ENCODE results near the gene MROH7. TPM values are rescaled to one million over a fixed set of nuclear protein-coding genes. Genes with fewer than 3 reads are reported as not detected.

MROH7 gene
- total RNA-seq, 2 experiments from 2014 or later, result 0.11 TPM; not detected in 1

GRCh38 chr1:54603241-54603640 lies 38.3 kb upstream of the MROH7 start:
- no peak for ATAC-seq
- CTCF ChIA-PET, result no interaction called here
- no peaks in the 10 kb centered on the region for H3K9me3 Mint-ChIP-seq
- TF ChIP-seq, protein P1, sequence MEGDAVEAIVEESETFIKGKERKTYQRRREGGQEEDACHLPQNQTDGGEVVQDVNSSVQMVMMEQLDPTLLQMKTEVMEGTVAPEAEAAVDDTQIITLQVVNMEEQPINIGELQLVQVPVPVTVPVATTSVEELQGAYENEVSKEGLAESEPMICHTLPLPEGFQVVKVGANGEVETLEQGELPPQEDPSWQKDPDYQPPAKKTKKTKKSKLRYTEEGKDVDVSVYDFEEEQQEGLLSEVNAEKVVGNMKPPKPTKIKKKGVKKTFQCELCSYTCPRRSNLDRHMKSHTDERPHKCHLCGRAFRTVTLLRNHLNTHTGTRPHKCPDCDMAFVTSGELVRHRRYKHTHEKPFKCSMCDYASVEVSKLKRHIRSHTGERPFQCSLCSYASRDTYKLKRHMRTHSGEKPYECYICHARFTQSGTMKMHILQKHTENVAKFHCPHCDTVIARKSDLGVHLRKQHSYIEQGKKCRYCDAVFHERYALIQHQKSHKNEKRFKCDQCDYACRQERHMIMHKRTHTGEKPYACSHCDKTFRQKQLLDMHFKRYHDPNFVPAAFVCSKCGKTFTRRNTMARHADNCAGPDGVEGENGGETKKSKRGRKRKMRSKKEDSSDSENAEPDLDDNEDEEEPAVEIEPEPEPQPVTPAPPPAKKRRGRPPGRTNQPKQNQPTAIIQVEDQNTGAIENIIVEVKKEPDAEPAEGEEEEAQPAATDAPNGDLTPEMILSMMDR (IDR thresholded peaks at IDR 0.05), result no peak
- H3K4me1 Mint-ChIP-seq (ENCODE audit: low read depth), result peaks cover 11% of the 10 kb centered on the region
- no peak overlapping the region for H3K27ac Mint-ChIP-seq
- DNase-seq, result no peak
- no peak overlapping the region for H3K4me3 Mint-ChIP-seq
- no peaks in the 10 kb centered on the region for H3K36me3 Mint-ChIP-seq (ENCODE audit: low read depth)
- no peaks in the 10 kb centered on the region for H3K27me3 Mint-ChIP-seq
- POLR2A ChIA-PET, result no interaction called here
- intact Hi-C loops (cut with micrococcal nuclease), result no loop called here

- ChIA-PET CTCF (no interaction called here), POLR2A (no interaction called here)
- H3K27ac Mint-ChIP-seq, result peak overlapping the region; percentile 16
These were observed 37.5 kb upstream of the MROH7 start for GRCh38 chr1:54604051-54604450.

GRCh38 chr1:54604572-54605370 lies 36.8 kb upstream of the MROH7 start:
- ATAC-seq (peak; percentile 89), DNase-seq (peak; percentile 56)
- no peaks in the 10 kb centered on the region for H3K27me3 Mint-ChIP-seq
- intact Hi-C loops (cut with micrococcal nuclease), result no loop called here
- H3K4me1 Mint-ChIP-seq (ENCODE audit: low read depth), result peaks cover 11% of the 10 kb centered on the region
- no peaks in the 10 kb centered on the region for H3K36me3 Mint-ChIP-seq (ENCODE audit: low read depth)
- TF ChIP-seq, protein P1 (IDR thresholded peaks at IDR 0.05), result no peak
- no peaks in the 10 kb centered on the region for H3K9me3 Mint-ChIP-seq
- H3K27ac Mint-ChIP-seq, result peak overlapping the region; percentile 16
- H3K4me3 Mint-ChIP-seq, result no peak overlapping the region
- CTCF ChIA-PET, result no interaction called here
- POLR2A ChIA-PET, result no interaction called here

More at GRCh38 chr1:54604051-54604450, 37.5 kb upstream of the MROH7 start:
- no peaks in the 10 kb centered on the region for H3K27me3 Mint-ChIP-seq
- peaks cover 11% of the 10 kb centered on the region for H3K4me1 Mint-ChIP-seq (ENCODE audit: low read depth)
- ATAC-seq (no peak), DNase-seq (no peak)
- TF ChIP-seq, protein P1 (IDR thresholded peaks at IDR 0.05), result no peak
- H3K9me3 Mint-ChIP-seq, result no peaks in the 10 kb centered on the region
- no peaks in the 10 kb centered on the region for H3K36me3 Mint-ChIP-seq (ENCODE audit: low read depth)
- H3K4me3 Mint-ChIP-seq, result no peak overlapping the region
- intact Hi-C loops (cut with micrococcal nuclease), result no loop called here

DNA sequence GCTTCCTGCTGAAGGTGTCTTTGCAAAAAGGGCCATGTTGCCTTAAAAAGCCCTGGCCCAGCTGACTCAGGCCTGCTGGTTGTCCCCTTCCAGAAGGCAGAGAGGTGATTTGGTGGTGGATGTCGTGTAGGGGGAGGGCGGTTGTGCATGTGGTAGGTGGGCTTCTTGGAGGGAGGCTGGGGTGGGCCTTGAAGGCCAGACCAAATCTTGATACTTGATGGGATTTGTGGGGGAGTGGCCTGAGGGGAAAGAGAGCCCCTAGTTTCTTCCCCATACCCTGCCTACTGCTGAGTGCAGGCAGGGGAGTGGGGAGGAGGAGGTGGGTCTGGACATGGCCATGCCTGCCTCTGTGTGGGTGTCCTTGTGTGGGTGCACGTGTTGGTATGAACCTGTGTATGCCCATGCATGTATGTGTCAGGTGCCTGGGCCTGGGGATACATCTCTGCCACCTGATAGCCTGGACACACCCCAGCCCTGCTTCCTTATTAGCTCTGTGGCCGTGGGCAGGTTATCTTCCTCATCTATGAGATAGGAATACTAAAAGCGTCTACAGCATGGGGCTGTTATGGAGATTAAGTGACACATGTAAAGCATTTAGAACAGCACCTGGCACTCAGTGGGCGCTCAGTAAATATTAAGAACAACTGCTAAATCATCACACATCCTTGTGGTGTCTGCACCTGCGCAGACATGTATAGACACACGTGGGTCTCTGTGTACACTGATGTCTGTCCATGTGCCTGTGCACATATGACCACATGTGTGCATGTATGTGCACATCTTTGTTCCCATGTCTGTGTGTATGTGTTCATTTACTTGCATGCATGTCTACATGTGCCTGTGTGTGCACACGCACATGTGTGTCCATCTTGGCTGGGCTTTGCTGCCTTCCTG lies 35.2 kb upstream of the MROH7 start:
- ATAC-seq, result no peak
- ChIA-PET POLR2A (no interaction called here), CTCF (no interaction called here)
- intact Hi-C loops (cut with micrococcal nuclease), result no loop called here
- H3K9me3 Mint-ChIP-seq, result no peaks in the 10 kb centered on the region
- no peak for DNase-seq
- H3K27me3 Mint-ChIP-seq, result no peaks in the 10 kb centered on the region
- H3K4me3 Mint-ChIP-seq, result no peak overlapping the region
- H3K36me3 Mint-ChIP-seq (ENCODE audit: low read depth), result no peaks in the 10 kb centered on the region
- TF ChIP-seq, protein P1 (IDR thresholded peaks at IDR 0.05), result no peak
- H3K4me1 Mint-ChIP-seq (ENCODE audit: low read depth), result peaks cover 11% of the 10 kb centered on the region
- no peak overlapping the region for H3K27ac Mint-ChIP-seq

- no peaks in the 10 kb centered on the region for H3K9me3 Mint-ChIP-seq
- ATAC-seq, result no peak
- H3K36me3 Mint-ChIP-seq (ENCODE audit: low read depth), result no peaks in the 10 kb centered on the region
- TF ChIP-seq, protein P1 (IDR thresholded peaks at IDR 0.05), result no peak
- POLR2A ChIA-PET, result no interaction called here
- H3K4me3 Mint-ChIP-seq, result no peak overlapping the region
- no peaks in the 10 kb centered on the region for H3K27me3 Mint-ChIP-seq
- CTCF ChIA-PET, result no interaction called here
- DNase-seq, result no peak
- intact Hi-C loops (cut with micrococcal nuclease), result no loop called here
- peaks cover 11% of the 10 kb centered on the region for H3K4me1 Mint-ChIP-seq (ENCODE audit: low read depth)
- no peak overlapping the region for H3K27ac Mint-ChIP-seq
These were observed 34.6 kb upstream of the MROH7 start for GRCh38 chr1:54606990-54607325.
